ENCODE data around the gene EVX1. TPM values are rescaled to one million over a fixed set of nuclear protein-coding genes. Genes with fewer than 3 reads are reported as not detected.

EVX1 gene
- total RNA-seq, 1 experiment from 2014 or later = not detected

- Histone ChIP-seq H3K4me1 (ENCODE audit: insufficient read depth, low read length) (0 out of 2 replicates have a peak, but pooled peaks cover 2% of the 10 kb centered on the region), H3K23me2 (ENCODE audit: insufficient read length, low read depth, low read length, poor library complexity, severe bottlenecking) (no peaks in the 10 kb centered on the region), H3K79me1 (ENCODE audit: insufficient read depth, low read depth, low read length, poor library complexity, severe bottlenecking) (no peaks in the 10 kb centered on the region), H3T11ph (ENCODE audit: low read length) (no peak overlapping the region), H3K14ac (ENCODE audit: insufficient read depth, low read length) (no peak overlapping the region), H4K8ac (replicated peaks; ENCODE audit: insufficient read length, low read depth, low read length) (no peak overlapping the region), H3K27me3 (ENCODE audit: insufficient read depth, low read length) (peaks cover 100% of the 10 kb centered on the region), H3K9me3 (ENCODE audit: control insufficient read depth, low read depth, low read length) (no peaks in the 10 kb centered on the region), H3K4me2 (ENCODE audit: insufficient read depth, insufficient read length, low read length) (no peak overlapping the region), H4K20me1 (ENCODE audit: control insufficient read depth, insufficient read depth, insufficient read length) (peaks cover 2% of the 10 kb centered on the region), H3K56ac (ENCODE audit: insufficient read length, low read depth, low read length) (no peak overlapping the region), H2BK15ac (ENCODE audit: low read depth, low read length) (no peak overlapping the region), H3K79me2 (ENCODE audit: insufficient read depth, low read length) (no peaks in the 10 kb centered on the region), H3K23ac (ENCODE audit: insufficient read length, low read depth, low read length) (no peak overlapping the region), H3K9ac (ENCODE audit: extremely low read depth, insufficient read length, low read length) (no peak overlapping the region), H2BK5ac (ENCODE audit: insufficient read length, low read length) (no peak overlapping the region), H3K4ac (ENCODE audit: low read depth, low read length) (no peak overlapping the region), H4K5ac (ENCODE audit: insufficient read length, low read depth, low read length) (no peak overlapping the region), H2BK12ac (ENCODE audit: insufficient read length, low read depth, low read length) (no peak overlapping the region), H2BK20ac (ENCODE audit: low read depth, low read length, poor library complexity, severe bottlenecking) (no peak overlapping the region), H3K27ac (ENCODE audit: insufficient read length, low read depth, low read length) (no peak overlapping the region), H2AK5ac (ENCODE audit: insufficient read length, low read length) (no peak overlapping the region), H2BK120ac (ENCODE audit: low read depth, low read length, poor library complexity, severe bottlenecking) (no peak overlapping the region), H4K91ac (ENCODE audit: insufficient read length, low read depth, low read length) (no peak overlapping the region), H3K18ac (ENCODE audit: insufficient read length, low read depth, low read length) (no peak overlapping the region), H2AFZ (ENCODE audit: low read length) (no peak overlapping the region)
- DNase-seq = no peak
- H3K36me3 Mint-ChIP-seq (ENCODE audit: insufficient read depth in 1 of 3, low read depth in 3 of 3) = no peaks in the 10 kb centered on the region
- peaks cover 13 to 46% of the 10 kb centered on the region in 2 experiments; a peak in 3 of 4 replicates for H3K4me1 Mint-ChIP-seq
- no peak for TF ChIP-seq CTCF (conservative IDR thresholded peaks at IDR 0.05)
- no peak overlapping the region for H3K27ac Mint-ChIP-seq
- peaks cover 2 to 19% of the 10 kb centered on the region in 2 experiments; a peak in 3 of 5 replicates for H3K9me3 Mint-ChIP-seq
- peaks cover 100% of the 10 kb centered on the region for H3K27me3 Mint-ChIP-seq (ENCODE audit: low read depth)
- no peak overlapping the region; a peak in 1 of 5 replicates for H3K4me3 Mint-ChIP-seq
- no CpG with 5 or more reads among the region's 23 CpGs for WGBS (ENCODE audit: extremely low coverage, insufficient read length, low lambda C conversion rate)
Observed at GRCh38 chr7:27248911-27249723, 6.5 kb downstream of the EVX1 start.
